Suppressor macrophage treated with lipopolysaccharide for 4 hours (primary cell): Measurements from ENCODE around the gene VMP1.
A peak's percentile ranks its signal among the peaks of the same experiment; 100 is the strongest.
"Not testable (repeated sequence)": the region's sequence is repeated elsewhere in the genome, so short reads cannot be mapped to it uniquely, and the experiment has no call there.

Experiments used
- DNase-seq: peaks from one replicate; pipeline ENCODE4 v3.0.0-alpha.2; 2020

Gene VMP1

DNA sequence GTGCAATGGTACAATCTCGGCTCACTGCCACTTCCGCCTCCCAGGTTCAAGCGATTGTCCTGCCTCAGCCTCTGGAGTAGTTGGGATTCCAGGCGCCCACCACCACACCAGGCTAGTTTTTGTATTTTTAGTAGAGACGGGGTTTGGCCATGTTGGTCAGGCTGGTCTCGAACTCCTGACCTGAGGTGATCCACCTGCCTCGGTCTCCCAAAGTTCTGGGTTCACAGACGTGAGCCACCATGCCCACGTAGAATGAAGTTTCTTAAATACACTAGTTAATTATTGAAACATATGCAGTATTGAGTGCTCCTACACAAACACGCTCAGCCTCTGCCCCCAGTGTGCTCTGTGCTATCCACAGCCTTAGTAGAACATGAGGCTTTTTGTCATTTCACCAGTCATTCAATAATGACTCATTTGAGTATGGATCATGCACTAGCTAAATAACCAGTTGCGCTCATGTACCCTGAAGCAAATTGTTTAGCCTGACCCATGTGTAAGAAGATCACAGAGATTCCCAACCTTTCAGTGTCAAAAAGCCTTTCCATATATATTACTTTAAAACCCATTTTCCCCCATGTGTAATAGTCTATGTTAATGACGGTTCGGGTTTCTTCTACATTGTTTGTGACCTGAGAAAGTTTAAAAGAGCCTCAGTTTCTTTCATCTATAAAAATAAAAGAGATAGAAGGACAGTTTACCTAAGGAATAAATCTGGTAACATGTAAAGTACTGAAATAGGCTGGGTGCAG lies 135.6 kb downstream of the VMP1 start:
- peak; percentile 91 for DNase-seq

GRCh38 chr17:59844884-59845594 lies 137.6 kb downstream of the VMP1 start:
- DNase-seq, result peak; percentile 59

- DNase-seq, result peak; percentile 76
These were observed 138.3 kb downstream of the VMP1 start for GRCh38 chr17:59845595-59846393.

- DNase-seq, result peak; percentile 32
These were observed 139.1 kb downstream of the VMP1 start for GRCh38 chr17:59846394-59847165.

- no peak for DNase-seq
These were observed 140.9 kb downstream of the VMP1 start for GRCh38 chr17:59848385-59848668.

- peak; percentile 90 for DNase-seq
These were observed 141.3 kb downstream of the VMP1 start for GRCh38 chr17:59848778-59849177.

DNA sequence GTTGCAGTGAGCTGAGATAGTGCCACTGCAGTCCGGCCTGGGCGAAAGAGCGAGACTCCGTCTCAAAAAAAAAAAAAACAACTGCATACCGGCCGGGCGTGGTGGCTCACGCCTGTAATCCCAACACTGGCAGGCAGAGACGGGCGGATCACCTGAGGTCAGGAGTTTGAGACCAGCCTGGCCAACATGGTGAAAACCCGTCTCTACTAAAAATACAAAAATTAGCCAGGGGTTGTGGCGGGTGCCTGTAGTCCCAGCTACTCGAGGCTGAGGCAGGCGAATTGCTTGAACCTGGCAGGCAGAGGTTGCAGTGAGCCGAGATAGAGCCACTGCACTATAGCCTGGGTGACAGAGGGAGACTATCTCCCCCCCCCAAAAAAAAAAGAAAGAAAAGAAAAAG lies 142.9 kb downstream of the VMP1 start:
- DNase-seq, result not testable (repeated sequence)

- peak; percentile 61 for DNase-seq
These were observed 144.3 kb downstream of the VMP1 start for GRCh38 chr17:59851439-59852375.

DNA sequence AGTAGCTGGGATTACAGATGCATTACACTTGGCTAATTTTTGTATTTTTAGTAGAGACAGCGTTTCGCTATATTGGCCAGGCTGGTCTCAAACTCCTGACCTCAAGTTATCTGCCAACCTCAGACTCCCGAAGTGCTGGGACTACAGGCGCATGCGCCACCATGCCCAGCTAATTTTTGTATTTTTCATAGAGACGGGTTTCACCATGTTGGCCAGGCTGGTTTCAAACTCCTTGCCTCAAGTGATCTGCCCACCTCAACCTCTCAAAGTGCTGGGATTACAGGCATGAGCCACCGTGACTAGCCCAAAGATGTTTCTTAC lies 145.4 kb downstream of the VMP1 start:
- not testable (repeated sequence) for DNase-seq

DNA sequence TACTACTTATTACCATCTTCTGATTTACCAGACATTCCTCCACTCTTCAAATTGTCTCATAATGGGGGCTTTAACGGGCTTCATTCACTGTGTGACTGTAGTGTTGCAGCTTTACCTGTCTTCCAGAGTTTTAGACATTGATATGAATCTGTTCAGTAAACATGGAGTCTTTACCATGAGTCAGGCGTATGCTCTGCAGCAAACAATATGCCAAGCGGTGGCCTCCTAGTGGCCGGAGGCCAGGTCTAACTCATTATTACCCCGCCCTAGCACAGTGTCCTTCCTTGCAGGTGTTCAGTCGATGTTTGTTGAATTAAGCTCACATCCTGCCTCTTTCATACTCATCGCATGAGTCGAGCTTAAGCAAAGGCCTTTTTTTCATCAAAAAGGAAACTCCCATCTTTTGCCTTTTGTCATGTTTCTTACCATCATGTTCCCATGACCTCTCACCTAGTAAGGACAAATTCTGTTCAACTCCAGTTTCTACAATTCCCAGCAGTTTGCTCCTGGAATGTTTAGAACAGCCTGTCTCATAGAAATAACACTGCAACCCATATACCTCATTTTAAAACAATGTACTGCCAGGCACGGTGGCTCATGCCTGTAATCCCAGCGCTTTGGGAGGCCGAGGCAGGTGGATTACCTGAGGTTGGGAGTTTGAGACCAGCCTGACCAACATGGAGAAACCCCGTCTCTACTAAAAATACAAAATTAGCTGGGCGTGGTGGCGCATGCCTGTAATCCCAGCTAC lies 145.9 kb downstream of the VMP1 start:
- DNase-seq, result peak; percentile 67

DNA sequence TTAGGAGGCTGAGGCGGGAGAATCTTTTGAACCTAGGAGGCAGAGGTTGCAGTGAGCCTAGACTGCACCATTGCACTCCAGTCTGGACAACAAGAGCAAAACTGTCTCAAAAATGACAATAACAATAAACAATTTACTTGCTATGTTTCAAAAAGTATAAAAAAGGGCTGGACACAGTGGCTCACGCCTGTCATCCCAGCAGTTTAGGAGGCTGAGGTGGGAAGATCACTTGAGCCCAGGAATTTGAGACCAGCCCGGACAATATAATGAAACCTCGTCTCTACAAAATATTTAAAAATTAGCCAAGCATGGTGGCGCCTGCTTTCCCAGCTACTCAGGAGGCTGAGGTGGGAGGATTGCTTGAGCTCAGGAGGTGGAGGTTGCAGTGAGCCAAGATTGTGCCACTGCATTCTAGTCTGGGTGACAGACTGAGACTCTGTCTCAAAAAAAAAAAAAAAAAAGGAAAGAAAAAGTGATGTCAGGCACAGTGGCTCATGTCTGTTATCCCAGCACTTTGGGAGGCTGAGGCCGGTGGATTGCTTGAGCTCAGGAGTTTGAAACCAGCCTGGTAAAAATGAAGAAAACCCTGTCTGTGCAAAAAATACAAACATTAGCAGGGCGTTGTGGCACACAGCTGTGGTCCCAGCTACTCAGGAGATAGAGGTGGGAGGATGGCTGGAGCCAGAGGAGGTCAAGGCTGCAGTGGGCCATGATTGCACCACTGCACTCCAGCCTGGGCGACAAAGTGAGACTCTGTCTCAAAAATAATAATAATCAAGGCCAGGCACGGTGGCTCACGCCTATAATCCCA lies 146.7 kb downstream of the VMP1 start:
- DNase-seq, result not testable (repeated sequence)

DNA sequence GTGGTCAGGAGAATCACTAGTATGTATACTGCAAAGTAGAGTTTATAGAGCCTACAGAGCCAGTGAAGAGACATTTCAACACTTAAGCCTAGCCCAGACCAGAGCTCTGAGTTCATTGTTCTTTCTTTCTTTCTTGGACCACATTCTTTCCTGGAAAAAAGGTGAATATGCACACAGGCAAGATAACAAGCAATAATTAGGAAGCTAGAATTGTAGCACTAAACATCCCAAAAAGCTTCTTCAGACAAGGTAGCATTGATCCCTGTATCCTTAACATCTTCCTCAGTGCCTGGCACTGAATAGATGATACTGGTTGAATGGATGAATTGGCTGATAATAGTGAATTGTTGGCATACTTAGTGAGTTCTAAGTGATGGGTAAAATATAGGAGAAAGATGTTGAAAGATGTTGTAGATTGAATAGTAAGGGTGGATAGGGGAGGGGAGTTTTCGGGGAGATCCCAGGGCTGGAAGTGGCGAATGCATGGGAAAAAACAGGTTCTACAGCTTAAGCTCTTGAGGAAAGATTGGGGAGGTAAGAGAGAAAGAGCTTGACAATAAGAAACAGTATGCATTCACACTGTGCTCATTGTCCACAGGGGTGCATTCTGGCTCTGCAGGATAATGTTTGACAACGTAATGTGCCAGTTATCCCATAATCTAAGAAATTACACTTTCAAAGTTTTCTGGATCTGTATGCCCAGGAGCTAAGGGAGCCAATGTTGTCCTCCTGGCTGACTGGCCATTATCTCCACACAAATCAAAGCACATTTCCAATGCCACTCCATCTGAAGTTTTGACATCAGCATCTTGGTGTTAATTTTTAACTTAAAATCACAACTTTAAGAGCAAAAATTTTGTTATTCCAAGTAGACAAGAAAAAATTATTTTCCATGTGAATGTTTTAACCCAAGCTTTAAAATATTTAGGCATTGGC lies 149.7 kb downstream of the VMP1 start:
- no peak for DNase-seq

- DNase-seq, result no peak
These were observed 150.8 kb downstream of the VMP1 start for GRCh38 chr17:59858167-59858816.

GRCh38 chr17:59858932-59859331 lies 151.5 kb downstream of the VMP1 start:
- no peak for DNase-seq

GRCh38 chr17:59859444-59860025 lies 152.1 kb downstream of the VMP1 start:
- peak; percentile 76 for DNase-seq

- no peak for DNase-seq
These were observed 156.2 kb downstream of the VMP1 start for GRCh38 chr17:59863616-59864015.

GRCh38 chr17:59869941-59870218 lies 162.4 kb downstream of the VMP1 start:
- DNase-seq, result no peak

GRCh38 chr17:59870482-59870881 lies 163.0 kb downstream of the VMP1 start:
- no peak for DNase-seq

DNA sequence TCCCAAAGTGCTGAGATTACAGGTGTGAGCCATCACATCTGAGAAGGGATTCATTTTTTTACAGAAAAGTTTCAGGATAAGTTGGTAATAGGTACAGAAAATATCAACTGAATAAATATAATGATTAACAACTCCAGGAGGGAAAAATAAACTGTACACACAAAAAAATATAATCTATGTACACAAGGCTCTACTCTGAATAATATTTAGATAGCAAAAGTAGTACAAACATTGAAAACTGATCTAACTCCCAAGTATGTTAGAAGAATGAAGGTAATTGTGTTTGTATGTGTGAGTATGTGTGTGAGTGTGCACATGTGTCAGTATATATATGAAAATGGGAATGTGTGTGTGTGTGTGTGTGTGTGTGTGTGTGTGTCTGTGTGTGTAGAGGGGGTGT lies 164.9 kb downstream of the VMP1 start:
- no peak for DNase-seq
